ENCODE measurements around the gene STAG1.
"Not testable (repeated sequence)": the region's sequence is repeated elsewhere in the genome, so short reads cannot be mapped to it uniquely, and the experiment has no call there.

STAG1 gene

GRCh38 chr3:136671921-136672320 lies 80.3 kb downstream of the STAG1 start:
- Mint-ChIP-seq H3K27me3 (ENCODE audit: low read depth, poor library complexity) (no peaks in the 10 kb centered on the region), H3K4me3 (no peak overlapping the region), H3K27ac (no peak overlapping the region), H3K36me3 (ENCODE audit: low read depth) (peaks cover 33% of the 10 kb centered on the region), H3K9me3 (no peaks in the 10 kb centered on the region), H3K4me1 (no peaks in the 10 kb centered on the region)
- no peak for TF ChIP-seq CTCF (IDR thresholded peaks at IDR 0.05)
- DNase-seq, result no peak

GRCh38 chr3:136670166-136670565 lies 82.0 kb downstream of the STAG1 start:
- TF ChIP-seq CTCF (IDR thresholded peaks at IDR 0.05), result no peak
- no peak overlapping the region for H3K27ac Mint-ChIP-seq
- no peak for DNase-seq
- no peaks in the 10 kb centered on the region for H3K27me3 Mint-ChIP-seq (ENCODE audit: low read depth, poor library complexity)
- no peaks in the 10 kb centered on the region for H3K4me1 Mint-ChIP-seq
- H3K9me3 Mint-ChIP-seq, result no peaks in the 10 kb centered on the region
- H3K4me3 Mint-ChIP-seq, result no peak overlapping the region
- peaks cover 33% of the 10 kb centered on the region for H3K36me3 Mint-ChIP-seq (ENCODE audit: low read depth)

DNA sequence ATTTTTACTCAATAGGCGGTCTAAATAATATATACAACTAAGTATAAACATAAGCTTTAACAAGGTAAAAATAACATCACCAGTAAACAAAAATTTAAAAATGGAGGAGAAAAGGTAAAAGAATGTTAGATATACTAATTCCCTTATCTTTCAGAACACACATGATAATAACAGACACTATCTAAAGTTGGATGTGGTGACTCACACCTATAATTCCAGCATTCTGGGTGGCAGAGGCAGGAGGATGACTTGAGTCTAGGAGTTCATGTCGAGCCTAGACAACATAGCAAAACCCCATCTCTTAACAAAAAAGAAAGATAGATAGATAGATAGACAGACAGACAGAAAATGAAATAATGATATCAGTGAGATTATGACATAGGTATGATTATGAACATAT lies 85.1 kb downstream of the STAG1 start:
- H3K27me3 Mint-ChIP-seq (ENCODE audit: low read depth, poor library complexity), result no peaks in the 10 kb centered on the region
- no peaks in the 10 kb centered on the region for H3K9me3 Mint-ChIP-seq
- no peak overlapping the region for H3K4me3 Mint-ChIP-seq
- no peak for TF ChIP-seq CTCF (IDR thresholded peaks at IDR 0.05)
- no peaks in the 10 kb centered on the region for H3K4me1 Mint-ChIP-seq
- peaks cover 33% of the 10 kb centered on the region for H3K36me3 Mint-ChIP-seq (ENCODE audit: low read depth)
- no peak for DNase-seq
- H3K27ac Mint-ChIP-seq, result no peak overlapping the region

GRCh38 chr3:136666301-136666700 lies 85.9 kb downstream of the STAG1 start:
- H3K27ac Mint-ChIP-seq, result peak overlapping the region; percentile 72
- H3K27me3 Mint-ChIP-seq (ENCODE audit: low read depth, poor library complexity); H3K4me1 Mint-ChIP-seq: not testable (repeated sequence)

DNA sequence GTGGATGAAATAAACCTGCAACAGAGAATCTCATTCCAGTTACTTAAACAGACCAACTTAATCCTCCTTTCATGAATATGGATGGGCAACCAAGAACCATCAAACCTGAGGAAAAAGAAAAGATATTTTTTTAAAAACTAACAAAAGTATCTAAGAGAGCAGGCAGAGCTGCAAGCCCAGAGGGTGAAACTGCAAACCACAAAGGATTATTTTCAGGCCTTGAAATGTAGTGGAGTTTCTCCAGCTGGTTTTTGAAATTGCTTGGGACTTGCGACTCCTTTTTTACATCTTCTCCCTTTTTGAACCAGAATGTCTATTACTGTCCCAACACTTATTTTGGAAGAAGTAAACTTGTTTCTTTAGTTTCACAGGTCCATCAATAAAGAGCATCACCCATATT lies 87.4 kb downstream of the STAG1 start:
- H3K27ac Mint-ChIP-seq, result peak overlapping the region; percentile 94
- no peaks in the 10 kb centered on the region for H3K9me3 Mint-ChIP-seq
- TF ChIP-seq CTCF (IDR thresholded peaks at IDR 0.05), result no peak
- H3K27me3 Mint-ChIP-seq (ENCODE audit: low read depth, poor library complexity), result no peaks in the 10 kb centered on the region
- H3K36me3 Mint-ChIP-seq (ENCODE audit: low read depth), result peaks cover 28% of the 10 kb centered on the region
- H3K4me1 Mint-ChIP-seq, result no peaks in the 10 kb centered on the region
- no peak overlapping the region for H3K4me3 Mint-ChIP-seq
- DNase-seq, result no peak

More at GRCh38 chr3:136666301-136666700, 85.9 kb downstream of the STAG1 start:
- DNase-seq, H3K9me3 Mint-ChIP-seq, H3K4me3 Mint-ChIP-seq: not testable (repeated sequence)
- peaks cover 33% of the 10 kb centered on the region for H3K36me3 Mint-ChIP-seq (ENCODE audit: low read depth)

DNA sequence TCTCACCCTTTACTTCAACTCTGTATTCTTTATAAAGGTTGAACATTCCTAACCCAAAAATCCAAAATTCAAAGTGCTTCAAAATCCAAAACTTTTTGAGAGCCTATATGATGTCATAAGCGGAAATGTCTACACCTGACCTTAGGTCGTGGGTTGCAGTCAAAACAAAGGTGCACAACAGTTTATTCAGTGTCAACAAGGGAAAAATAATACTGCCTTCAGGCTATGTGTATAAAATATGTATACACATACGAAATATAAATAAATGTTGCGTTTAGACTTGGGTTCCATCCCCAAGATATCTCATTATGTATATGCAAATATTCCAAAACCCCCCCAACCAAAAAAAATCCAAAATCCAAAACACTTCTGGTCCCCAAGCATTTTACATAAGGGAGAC lies 90.9 kb downstream of the STAG1 start:
- peaks cover 16% of the 10 kb centered on the region for H3K36me3 Mint-ChIP-seq (ENCODE audit: low read depth)
- TF ChIP-seq CTCF (IDR thresholded peaks at IDR 0.05), result no peak
- H3K4me3 Mint-ChIP-seq, result no peak overlapping the region
- no peaks in the 10 kb centered on the region for H3K27me3 Mint-ChIP-seq (ENCODE audit: low read depth, poor library complexity)
- DNase-seq, result no peak
- no peak overlapping the region for H3K27ac Mint-ChIP-seq
- H3K9me3 Mint-ChIP-seq, result peaks cover 6% of the 10 kb centered on the region
- peaks cover 12% of the 10 kb centered on the region for H3K4me1 Mint-ChIP-seq
